ENCODE measurements around the gene SSNA1.

SSNA1 gene

GRCh38 chr9:137184881-137185660 is 3.4 kb upstream of the SSNA1 start:
- no peak for DNase-seq (ENCODE audit: low spot score)

GRCh38 chr9:137185921-137186320 is 2.6 kb upstream of the SSNA1 start:
- no peak for DNase-seq (ENCODE audit: low spot score)

GRCh38 chr9:137186385-137186784 is 2.1 kb upstream of the SSNA1 start:
- DNase-seq (ENCODE audit: low spot score), result no peak

GRCh38 chr9:137187386-137187785 is 1.1 kb upstream of the SSNA1 start:
- no peak for DNase-seq (ENCODE audit: low spot score)

- no peak for DNase-seq (ENCODE audit: low spot score)
These were observed 388 bp upstream of the SSNA1 start for GRCh38 chr9:137188086-137188489.

GRCh38 chr9:137189297-137190295 is 1.1 kb downstream of the SSNA1 start:
- no peak for DNase-seq (ENCODE audit: low spot score)

- no peak for DNase-seq (ENCODE audit: low spot score)
These were observed 1.9 kb downstream of the SSNA1 start for GRCh38 chr9:137190315-137190856.

- DNase-seq (ENCODE audit: low spot score), result no peak
These were observed 2.8 kb downstream of the SSNA1 start for GRCh38 chr9:137191245-137191644.

GRCh38 chr9:137191691-137192447 is 3.4 kb downstream of the SSNA1 start:
- DNase-seq (ENCODE audit: low spot score), result no peak

GRCh38 chr9:137192448-137192780 is 3.9 kb downstream of the SSNA1 start:
- no peak for DNase-seq (ENCODE audit: low spot score)

- DNase-seq (ENCODE audit: low spot score), result no peak
These were observed 4.4 kb downstream of the SSNA1 start for GRCh38 chr9:137192859-137193258.

GRCh38 chr9:137193771-137194170 is 5.3 kb downstream of the SSNA1 start:
- no peak for DNase-seq (ENCODE audit: low spot score)

- DNase-seq (ENCODE audit: low spot score), result no peak
These were observed 5.9 kb downstream of the SSNA1 start for GRCh38 chr9:137194388-137194787.

GRCh38 chr9:137194909-137195308 is 6.4 kb downstream of the SSNA1 start:
- DNase-seq (ENCODE audit: low spot score), result no peak

GRCh38 chr9:137195525-137196220 is 7.2 kb downstream of the SSNA1 start:
- DNase-seq (ENCODE audit: low spot score), result no peak

GRCh38 chr9:137198051-137198901 is 9.8 kb downstream of the SSNA1 start:
- DNase-seq (ENCODE audit: low spot score), result no peak

GRCh38 chr9:137198902-137199283 is 10.4 kb downstream of the SSNA1 start:
- DNase-seq (ENCODE audit: low spot score), result no peak

GRCh38 chr9:137199411-137200121 is 11.1 kb downstream of the SSNA1 start:
- DNase-seq (ENCODE audit: low spot score), result no peak

GRCh38 chr9:137200311-137201204 is 12.1 kb downstream of the SSNA1 start, which contains the start of gene TPRN:
TPRN (minus strand) TSS chr9:137200741; CDS start chr9:137200711, 30 bp downstream.
- DNase-seq (ENCODE audit: low spot score), result peak; percentile 100
